ENCODE results near the gene MSRB3. TPM values are rescaled to one million over a fixed set of nuclear protein-coding genes. Genes with fewer than 3 reads are reported as not detected.

Gene MSRB3
- total and polyA plus RNA-seq, 8 donors, result 21.7 to 50.5 (median 28.1) TPM

DNA sequence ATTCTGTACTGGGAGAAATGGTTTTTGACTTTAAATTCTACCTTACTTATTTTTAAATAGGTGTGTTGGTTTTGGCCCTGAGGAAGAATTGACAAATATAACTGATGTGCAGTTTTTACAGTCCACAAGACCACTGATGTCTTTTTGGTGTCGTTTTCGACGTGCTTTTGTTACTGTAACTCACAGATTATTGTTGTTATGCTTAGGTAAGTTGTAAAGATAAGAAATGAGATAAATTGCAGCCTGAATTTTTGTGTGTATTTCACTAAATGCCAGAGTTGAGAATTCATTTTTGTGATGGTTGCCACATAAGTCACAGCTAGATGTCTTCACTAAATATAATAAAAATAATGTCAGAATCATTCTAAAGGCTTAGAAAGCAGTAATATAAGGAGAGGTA, 39.9 kb upstream of the MSRB3 start:
- Histone ChIP-seq H3K4me3 (no peak overlapping the region), H3K36me3 (peaks cover 0 to 38% of the 10 kb centered on the region in 2 donors), H3K27ac (no peak overlapping the region), H3K4me1 (no peaks in the 10 kb centered on the region), H3K9me3 (no peaks in the 10 kb centered on the region), H3K27me3 (no peaks in the 10 kb centered on the region)
- TF ChIP-seq CTCF (IDR thresholded peaks at IDR 0.05), result no peak
- ATAC-seq, result no peak
- intact Hi-C loops (cut with DNase I), result no loop called here
- no peak for DNase-seq

GRCh38 chr12:65248656-65249633, 29.5 kb upstream of the MSRB3 start:
- intact Hi-C loops (cut with DNase I), result no loop called here
- ATAC-seq, result no peak
- H3K9me3 ChIP-seq, result no peaks in the 10 kb centered on the region
- no peaks in the 10 kb centered on the region for H3K27me3 ChIP-seq
- TF ChIP-seq CTCF (IDR thresholded peaks at IDR 0.05), result no peak
- H3K36me3 ChIP-seq, result peaks cover 0 to 50% of the 10 kb centered on the region in 2 donors
- H3K4me3 ChIP-seq, result no peak overlapping the region
- H3K27ac ChIP-seq, result no peak overlapping the region
- no peaks in the 10 kb centered on the region for H3K4me1 ChIP-seq
- no peak for DNase-seq

GRCh38 chr12:65252515-65252914, 26.0 kb upstream of the MSRB3 start:
- no peak overlapping the region for H3K27ac ChIP-seq
- no peak overlapping the region for H3K4me3 ChIP-seq
- H3K27me3 ChIP-seq, result no peaks in the 10 kb centered on the region
- DNase-seq (no peak), ATAC-seq (no peak)
- intact Hi-C loops (cut with DNase I), result no loop called here
- no peaks in the 10 kb centered on the region for H3K4me1 ChIP-seq
- H3K36me3 ChIP-seq, result peaks cover 0 to 18% of the 10 kb centered on the region in 2 donors
- no peak for TF ChIP-seq CTCF (IDR thresholded peaks at IDR 0.05)
- H3K9me3 ChIP-seq, result no peaks in the 10 kb centered on the region

DNA sequence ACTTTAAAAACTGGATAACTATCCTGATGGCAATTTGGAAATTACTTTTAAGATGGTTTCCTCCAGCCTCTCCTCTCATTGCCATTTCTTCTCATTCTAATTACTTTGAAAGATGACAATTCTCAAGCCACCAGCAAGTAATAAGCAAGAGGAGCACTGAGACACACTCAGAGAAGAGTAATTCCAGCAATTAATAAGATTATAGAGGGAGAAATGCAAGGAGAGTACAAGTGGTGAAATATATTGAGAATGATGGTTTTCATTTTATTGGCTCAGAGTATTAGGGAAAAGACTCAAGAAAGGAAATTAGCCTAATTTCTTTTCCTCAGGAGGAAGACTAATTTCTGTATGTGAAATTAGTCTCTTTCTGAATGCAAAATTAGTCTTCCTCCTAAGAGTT, 20.5 kb upstream of the MSRB3 start:
- intact Hi-C loops (cut with DNase I), result no loop called here
- ATAC-seq, result no peak
- Histone ChIP-seq H3K9me3 (no peaks in the 10 kb centered on the region), H3K27me3 (no peaks in the 10 kb centered on the region), H3K27ac (no peak overlapping the region), H3K4me1 (no peaks in the 10 kb centered on the region), H3K4me3 (no peak overlapping the region), H3K36me3 (no peaks in the 10 kb centered on the region)
- no peak for TF ChIP-seq CTCF (IDR thresholded peaks at IDR 0.05)
- DNase-seq, result no peak

- no peaks in the 10 kb centered on the region for H3K4me1 ChIP-seq
- ATAC-seq (no peak), DNase-seq (no peak)
- H3K4me3 ChIP-seq, result no peak overlapping the region
- intact Hi-C loops (cut with DNase I), result no loop called here
- H3K9me3 ChIP-seq, result no peaks in the 10 kb centered on the region
- H3K36me3 ChIP-seq, result no peaks in the 10 kb centered on the region
- H3K27me3 ChIP-seq, result no peaks in the 10 kb centered on the region
- no peak overlapping the region for H3K27ac ChIP-seq
- TF ChIP-seq CTCF (IDR thresholded peaks at IDR 0.05), result no peak
Observed at GRCh38 chr12:65259501-65259900, 19.0 kb upstream of the MSRB3 start.
